ENCODE data around the gene C17orf50.

C17orf50 gene

GRCh38 chr17:35773129-35773528 lies 12.4 kb downstream of the C17orf50 start:
- no peak overlapping the region for H3K9ac ChIP-seq (ENCODE audit: low read depth, low read length)
- H3K9me3 ChIP-seq (ENCODE audit: control insufficient read depth, insufficient read depth, low read length) = no peaks in the 10 kb centered on the region
- H3K36me3 ChIP-seq (ENCODE audit: insufficient read depth, low read length) = no peaks in the 10 kb centered on the region

GRCh38 chr17:35773679-35774425 lies 13.2 kb downstream of the C17orf50 start:
- no peaks in the 10 kb centered on the region for H3K9me3 ChIP-seq (ENCODE audit: control insufficient read depth, insufficient read depth, low read length)
- peaks cover 10% of the 10 kb centered on the region; the same call in 1 of the 2 replicates for H3K4me1 ChIP-seq (ENCODE audit: insufficient read depth, low read length)
- H3K9ac ChIP-seq (ENCODE audit: low read depth, low read length) = no peak overlapping the region
- H3K36me3 ChIP-seq (ENCODE audit: insufficient read depth, low read length) = no peaks in the 10 kb centered on the region

More at GRCh38 chr17:35773129-35773528, 12.4 kb downstream of the C17orf50 start:
- H3K4me1 ChIP-seq (ENCODE audit: insufficient read depth, low read length) = peaks cover 10% of the 10 kb centered on the region; the same call in 1 of the 2 replicates

- H3K9me3 ChIP-seq (ENCODE audit: control insufficient read depth, insufficient read depth, low read length) = no peaks in the 10 kb centered on the region
- no peak overlapping the region for H3K9ac ChIP-seq (ENCODE audit: low read depth, low read length)
- no peaks in the 10 kb centered on the region for H3K36me3 ChIP-seq (ENCODE audit: insufficient read depth, low read length)
- H3K4me1 ChIP-seq (ENCODE audit: insufficient read depth, low read length) = peaks cover 10% of the 10 kb centered on the region; the same call in 1 of the 2 replicates
These were observed 13.8 kb downstream of the C17orf50 start for GRCh38 chr17:35774499-35774898.

GRCh38 chr17:35775039-35775438 lies 14.4 kb downstream of the C17orf50 start:
- Histone ChIP-seq H3K9me3 (ENCODE audit: control insufficient read depth, insufficient read depth, low read length) (no peaks in the 10 kb centered on the region), H3K9ac (ENCODE audit: low read depth, low read length) (no peak overlapping the region), H3K4me1 (ENCODE audit: insufficient read depth, low read length) (peaks cover 10% of the 10 kb centered on the region; the same call in 1 of the 2 replicates), H3K36me3 (ENCODE audit: insufficient read depth, low read length) (no peaks in the 10 kb centered on the region)

- no peaks in the 10 kb centered on the region for H3K36me3 ChIP-seq (ENCODE audit: insufficient read depth, low read length)
- H3K9me3 ChIP-seq (ENCODE audit: control insufficient read depth, insufficient read depth, low read length) = no peaks in the 10 kb centered on the region
- peaks cover 10% of the 10 kb centered on the region; the same call in 1 of the 2 replicates for H3K4me1 ChIP-seq (ENCODE audit: insufficient read depth, low read length)
- H3K9ac ChIP-seq (ENCODE audit: low read depth, low read length) = no peak overlapping the region
These were observed 14.9 kb downstream of the C17orf50 start for GRCh38 chr17:35775583-35775982.

- Histone ChIP-seq H3K9me3 (ENCODE audit: control insufficient read depth, insufficient read depth, low read length) (no peaks in the 10 kb centered on the region), H3K9ac (ENCODE audit: low read depth, low read length) (no peak overlapping the region), H3K36me3 (ENCODE audit: insufficient read depth, low read length) (no peaks in the 10 kb centered on the region), H3K4me1 (ENCODE audit: insufficient read depth, low read length) (peaks cover 12% of the 10 kb centered on the region; the same call in 1 of the 2 replicates)
These were observed 18.0 kb downstream of the C17orf50 start for GRCh38 chr17:35778641-35779196.

- Histone ChIP-seq H3K9ac (ENCODE audit: low read depth, low read length) (no peak overlapping the region), H3K4me1 (ENCODE audit: insufficient read depth, low read length) (0 out of 2 replicates have a peak, but pooled peaks cover 2% of the 10 kb centered on the region), H3K36me3 (ENCODE audit: insufficient read depth, low read length) (no peaks in the 10 kb centered on the region), H3K9me3 (ENCODE audit: control insufficient read depth, insufficient read depth, low read length) (no peaks in the 10 kb centered on the region)
These were observed 20.3 kb downstream of the C17orf50 start for GRCh38 chr17:35780950-35781349.

GRCh38 chr17:35784895-35785294 lies 24.2 kb downstream of the C17orf50 start:
- Histone ChIP-seq H3K4me1 (ENCODE audit: insufficient read depth, low read length) (peaks cover 2% of the 10 kb centered on the region; the same call in 1 of the 2 replicates), H3K9ac (ENCODE audit: low read depth, low read length) (no peak overlapping the region), H3K9me3 (ENCODE audit: control insufficient read depth, insufficient read depth, low read length) (no peaks in the 10 kb centered on the region), H3K36me3 (ENCODE audit: insufficient read depth, low read length) (no peaks in the 10 kb centered on the region)

GRCh38 chr17:35786941-35787432 lies 26.3 kb downstream of the C17orf50 start:
- Histone ChIP-seq H3K9me3 (ENCODE audit: control insufficient read depth, insufficient read depth, low read length) (no peaks in the 10 kb centered on the region), H3K9ac (ENCODE audit: low read depth, low read length) (no peak overlapping the region), H3K4me1 (ENCODE audit: insufficient read depth, low read length) (peaks cover 2% of the 10 kb centered on the region; the same call in 1 of the 2 replicates), H3K36me3 (ENCODE audit: insufficient read depth, low read length) (no peaks in the 10 kb centered on the region)

- Histone ChIP-seq H3K9me3 (ENCODE audit: control insufficient read depth, insufficient read depth, low read length) (no peaks in the 10 kb centered on the region), H3K4me1 (ENCODE audit: insufficient read depth, low read length) (peaks cover 3% of the 10 kb centered on the region; the same call in 1 of the 2 replicates), H3K9ac (ENCODE audit: low read depth, low read length) (no peak overlapping the region), H3K36me3 (ENCODE audit: insufficient read depth, low read length) (no peaks in the 10 kb centered on the region)
These were observed 28.0 kb downstream of the C17orf50 start for GRCh38 chr17:35788477-35789368.

- H3K9me3 ChIP-seq (ENCODE audit: control insufficient read depth, insufficient read depth, low read length) = no peaks in the 10 kb centered on the region
- H3K9ac ChIP-seq (ENCODE audit: low read depth, low read length) = no peak overlapping the region
- H3K4me1 ChIP-seq (ENCODE audit: insufficient read depth, low read length) = peaks cover 3% of the 10 kb centered on the region; the same call in 1 of the 2 replicates
- H3K36me3 ChIP-seq (ENCODE audit: insufficient read depth, low read length) = no peaks in the 10 kb centered on the region
These were observed 30.2 kb downstream of the C17orf50 start for GRCh38 chr17:35790841-35791240.

- H3K9me3 ChIP-seq (ENCODE audit: control insufficient read depth, insufficient read depth, low read length) = no peaks in the 10 kb centered on the region
- no peak overlapping the region for H3K9ac ChIP-seq (ENCODE audit: low read depth, low read length)
- peaks cover 3% of the 10 kb centered on the region; the same call in 1 of the 2 replicates for H3K4me1 ChIP-seq (ENCODE audit: insufficient read depth, low read length)
- no peaks in the 10 kb centered on the region for H3K36me3 ChIP-seq (ENCODE audit: insufficient read depth, low read length)
These were observed 31.1 kb downstream of the C17orf50 start for GRCh38 chr17:35791681-35792350.

GRCh38 chr17:35793257-35793656 lies 32.6 kb downstream of the C17orf50 start:
- peaks cover 3% of the 10 kb centered on the region; the same call in 1 of the 2 replicates for H3K4me1 ChIP-seq (ENCODE audit: insufficient read depth, low read length)
- H3K36me3 ChIP-seq (ENCODE audit: insufficient read depth, low read length) = no peaks in the 10 kb centered on the region
- no peak overlapping the region for H3K9ac ChIP-seq (ENCODE audit: low read depth, low read length)
- no peaks in the 10 kb centered on the region for H3K9me3 ChIP-seq (ENCODE audit: control insufficient read depth, insufficient read depth, low read length)

All from ES-I3 (cell line).